Stimulated activated CD8-positive, alpha-beta memory T cell treated with anti-CD3 and anti-CD28 coated beads, Interleukin-4, amount 100 ng/mL, for 1 hour (primary cell): ENCODE measurements around the gene SLC18B1.

Source experiments
- DNase-seq, 2 donors: peaks; one replicate each; pipeline ENCODE4 v3.0.0-alpha.2; 2020; ENCODE audit warnings: low read depth in 2 of 2, low spot score in 1 of 2

SLC18B1 gene

GRCh38 chr6:132748446-132748845 lies 50.0 kb downstream of the SLC18B1 start:
- no peak for DNase-seq

- DNase-seq, result no peak
Observed at GRCh38 chr6:132746048-132746447, 52.4 kb downstream of the SLC18B1 start.

GRCh38 chr6:132742495-132742894 lies 55.9 kb downstream of the SLC18B1 start:
- no peak for DNase-seq

GRCh38 chr6:132741281-132741680 lies 57.2 kb downstream of the SLC18B1 start:
- no peak for DNase-seq

- DNase-seq, result no peak
Observed at GRCh38 chr6:132736239-132736638, 62.2 kb downstream of the SLC18B1 start.

GRCh38 chr6:132734694-132735236 lies 63.7 kb downstream of the SLC18B1 start:
- no peak for DNase-seq

- DNase-seq, result no peak
Observed at GRCh38 chr6:132733814-132734213, 64.6 kb downstream of the SLC18B1 start.

GRCh38 chr6:132733283-132733682 lies 65.2 kb downstream of the SLC18B1 start:
- DNase-seq, result no peak

- no peak for DNase-seq
Observed at GRCh38 chr6:132731086-132731485, 67.4 kb downstream of the SLC18B1 start.

GRCh38 chr6:132730560-132730959 lies 67.9 kb downstream of the SLC18B1 start:
- DNase-seq, result no peak

GRCh38 chr6:132728616-132729015 lies 69.8 kb downstream of the SLC18B1 start:
- no peak for DNase-seq

GRCh38 chr6:132726608-132726975 lies 71.8 kb downstream of the SLC18B1 start:
- no peak for DNase-seq

- DNase-seq, result no peak
Observed at GRCh38 chr6:132725947-132726607, 72.4 kb downstream of the SLC18B1 start.

GRCh38 chr6:132725471-132725870 lies 73.0 kb downstream of the SLC18B1 start:
- DNase-seq, result no peak

- DNase-seq, result no peak
Observed at GRCh38 chr6:132719736-132720448, 78.5 kb downstream of the SLC18B1 start.
